Tibial nerve (tissue), 4 donors: ENCODE results near the gene SNRNP25. TPM values are rescaled to one million over a fixed set of nuclear protein-coding genes. Genes with fewer than 3 reads are reported as not detected.
"Not testable (repeated sequence)": the region's sequence is repeated elsewhere in the genome, so short reads cannot be mapped to it uniquely, and the experiment has no call there.

ENCODE experiments used
- DNase-seq, 2 donors: peaks; one replicate each; pipeline ENCODE4 v3.0.0-alpha.2; 2019; ENCODE audit warnings: low spot score in 2 of 2
- H3K27ac ChIP-seq, 4 donors: fragments of 200-600 bp; sonication (generic) in 3 of 4; one replicate each; pipeline ENCODE4 v1.5.1; 2017 to 2019; ENCODE audit warnings: mild to moderate bottlenecking in 1 of 4
- H3K27me3 ChIP-seq, 2 donors: fragments of 200-600 bp; sonication (generic) in 1 of 2; one replicate each; pipeline versions ENCODE4 v1.5.1 to v1.6.0; 2017 to 2019
- H3K36me3 ChIP-seq, 3 donors: fragments of 200-600 bp; sonication (generic); one replicate each; pipeline ENCODE4 v1.5.1; 2018 to 2019
- H3K4me1 ChIP-seq, 4 donors: fragments of 200-600 bp; sonication (generic) in 3 of 4; one replicate each; pipeline ENCODE4 v1.5.1; 2017 to 2019
- H3K4me3 ChIP-seq, 4 donors: fragments of 200-600 bp; sonication (generic) in 3 of 4; one replicate each; pipeline ENCODE4 v1.5.1; 2017 to 2019; ENCODE audit warnings: mild to moderate bottlenecking in 1 of 4, moderate library complexity in 1 of 4
- H3K9me3 ChIP-seq, 4 donors: fragments of 200-600 bp; sonication (generic) in 3 of 4; one replicate each; pipeline ENCODE4 v1.5.1; 2017 to 2019
- CTCF ChIP-seq, 5 experiments: fragments of 200-600 bp in 3 of 5; fragments of 450-650 bp in 2 of 5; sonication (generic) in 3 of 5; IDR thresholded peaks; one replicate each; pipeline ENCODE4 v1.5.1; 2016 to 2019; ENCODE audit warnings: antibody characterized with exemption in 5 of 5, mild to moderate bottlenecking in 3 of 5, moderate library complexity in 2 of 5
- EP300 ChIP-seq, 2 donors: sonication (generic); formaldehyde crosslinking; IDR thresholded peaks; one replicate each; pipeline ENCODE4 v1.6.1; 2017; ENCODE audit warnings: antibody characterized with exemption in 2 of 2, mild to moderate bottlenecking in 1 of 2
- POLR2A ChIP-seq, 2 donors: fragments of 450-650 bp; IDR thresholded peaks; one replicate each; pipeline ENCODE4 v1.6.1; 2017; ENCODE audit warnings: antibody characterized with exemption in 2 of 2, mild to moderate bottlenecking in 2 of 2, moderate library complexity in 2 of 2
- WGBS, 2 donors: methylation state at CpG; one replicate each; pipeline ENCODE4 v1.1.5; 2018; 5-methylcytosine and 5-hydroxymethylcytosine counted together
- total RNA-seq, 4 donors: library from RNA; depleted of rRNA; stranded (reverse); fragments of >200 nt; gene quantifications; one replicate each; pipeline ENCODE4 v1.1.0, GENCODE V29; 2016

The SNRNP25 gene
- total RNA-seq, 4 donors from 2014 or later: 9.3 to 21.6 (median 15.7) TPM

- not testable (repeated sequence) for H3K9me3 ChIP-seq, H3K4me1 ChIP-seq, H3K27ac ChIP-seq, H3K36me3 ChIP-seq, H3K27me3 ChIP-seq, H3K4me3 ChIP-seq, DNase-seq
- 78 to 80% methylated on average over 3 to 4 of the region's 8 CpGs for WGBS, 2 donors
Observed at GRCh38 chr16:33154-33876, 20.3 kb upstream of the SNRNP25 start.

GRCh38 chr16:33877-34647 is 19.6 kb upstream of the SNRNP25 start:
- Histone ChIP-seq H3K36me3 (no peaks in the 10 kb centered on the region), H3K4me3 (no peak overlapping the region), H3K4me1 (no peaks in the 10 kb centered on the region), H3K27ac (no peak overlapping the region), H3K9me3 (no peaks in the 10 kb centered on the region), H3K27me3 (no peaks in the 10 kb centered on the region)
- 82 to 87% methylated on average over 15 to 21 of the region's 21 CpGs for WGBS, 2 donors
- no peak for DNase-seq
- TF ChIP-seq EP300 (IDR thresholded peaks at IDR 0.05): no peak
- TF ChIP-seq POLR2A (IDR thresholded peaks at IDR 0.05): no peak
- no peak for TF ChIP-seq CTCF (IDR thresholded peaks at IDR 0.05)

GRCh38 chr16:34648-34987 is 19.0 kb upstream of the SNRNP25 start:
- Histone ChIP-seq H3K27ac (no peak overlapping the region), H3K36me3 (no peaks in the 10 kb centered on the region), H3K27me3 (no peaks in the 10 kb centered on the region), H3K4me1 (no peaks in the 10 kb centered on the region), H3K9me3 (no peaks in the 10 kb centered on the region), H3K4me3 (no peak overlapping the region)
- WGBS, 2 donors: 29 to 41% methylated on average over 6 of the region's 6 CpGs
- TF ChIP-seq CTCF (IDR thresholded peaks at IDR 0.05) (no peak), POLR2A (IDR thresholded peaks at IDR 0.05) (no peak), EP300 (IDR thresholded peaks at IDR 0.05) (no peak)
- DNase-seq: no peak

GRCh38 chr16:35011-35677 is 18.5 kb upstream of the SNRNP25 start:
- no peak for DNase-seq
- WGBS, 2 donors: 57 to 66% methylated on average over 16 to 17 of the region's 17 CpGs
- H3K9me3 ChIP-seq: no peaks in the 10 kb centered on the region
- H3K4me1 ChIP-seq: no peaks in the 10 kb centered on the region
- TF ChIP-seq CTCF (IDR thresholded peaks at IDR 0.05) (no peak), EP300 (IDR thresholded peaks at IDR 0.05) (no peak), POLR2A (IDR thresholded peaks at IDR 0.05) (no peak)
- H3K27ac ChIP-seq: no peak overlapping the region
- no peaks in the 10 kb centered on the region for H3K27me3 ChIP-seq
- no peak overlapping the region for H3K4me3 ChIP-seq
- no peaks in the 10 kb centered on the region for H3K36me3 ChIP-seq

- H3K9me3 ChIP-seq: no peaks in the 10 kb centered on the region
- DNase-seq: no peak
- no peak for TF ChIP-seq CTCF (IDR thresholded peaks at IDR 0.05)
- no peak for TF ChIP-seq EP300 (IDR thresholded peaks at IDR 0.05)
- TF ChIP-seq POLR2A (IDR thresholded peaks at IDR 0.05): no peak
- no peak overlapping the region for H3K27ac ChIP-seq
- no peaks in the 10 kb centered on the region for H3K27me3 ChIP-seq
- H3K4me3 ChIP-seq: no peak overlapping the region
- no peaks in the 10 kb centered on the region for H3K36me3 ChIP-seq
- H3K4me1 ChIP-seq: no peaks in the 10 kb centered on the region
- 79 to 90% methylated on average over 10 to 11 of the region's 11 CpGs for WGBS, 2 donors
Observed at GRCh38 chr16:35678-36305, 17.8 kb upstream of the SNRNP25 start.
